Right lobe of liver (tissue), 4 donors: ENCODE measurements around the gene MATN1.

Source experiments
- POLR2A ChIP-seq: fragments of 450-650 bp; IDR thresholded peaks from one replicate; pipeline ENCODE4 v1.6.1; 2017; ENCODE audit warnings: antibody characterized with exemption, mild to moderate bottlenecking
- TF ChIP-seq, protein P1 (sequence below), 4 donors: fragments of 200-600 bp in 3 of 4; fragments of 450-650 bp in 1 of 4; IDR thresholded peaks; one replicate each; pipeline versions ENCODE4 v1.5.1 to v1.8.0; 2016 to 2022; ENCODE audit warnings: antibody characterized with exemption in 4 of 4, mild to moderate bottlenecking in 2 of 4
- donor health status: DM: no; HTN: no; CAD: no.
- donor health status: DM: no; HTN: no; CAD: no.
- donor health status: DM: no; HTN: yes; CAD: no.

- TF ChIP-seq POLR2A: no peak
- TF ChIP-seq, protein P1, sequence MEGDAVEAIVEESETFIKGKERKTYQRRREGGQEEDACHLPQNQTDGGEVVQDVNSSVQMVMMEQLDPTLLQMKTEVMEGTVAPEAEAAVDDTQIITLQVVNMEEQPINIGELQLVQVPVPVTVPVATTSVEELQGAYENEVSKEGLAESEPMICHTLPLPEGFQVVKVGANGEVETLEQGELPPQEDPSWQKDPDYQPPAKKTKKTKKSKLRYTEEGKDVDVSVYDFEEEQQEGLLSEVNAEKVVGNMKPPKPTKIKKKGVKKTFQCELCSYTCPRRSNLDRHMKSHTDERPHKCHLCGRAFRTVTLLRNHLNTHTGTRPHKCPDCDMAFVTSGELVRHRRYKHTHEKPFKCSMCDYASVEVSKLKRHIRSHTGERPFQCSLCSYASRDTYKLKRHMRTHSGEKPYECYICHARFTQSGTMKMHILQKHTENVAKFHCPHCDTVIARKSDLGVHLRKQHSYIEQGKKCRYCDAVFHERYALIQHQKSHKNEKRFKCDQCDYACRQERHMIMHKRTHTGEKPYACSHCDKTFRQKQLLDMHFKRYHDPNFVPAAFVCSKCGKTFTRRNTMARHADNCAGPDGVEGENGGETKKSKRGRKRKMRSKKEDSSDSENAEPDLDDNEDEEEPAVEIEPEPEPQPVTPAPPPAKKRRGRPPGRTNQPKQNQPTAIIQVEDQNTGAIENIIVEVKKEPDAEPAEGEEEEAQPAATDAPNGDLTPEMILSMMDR (IDR thresholded peaks at IDR 0.05): no peak
Observed at GRCh38 chr1:30746212-30747032, 23.0 kb upstream of the MATN1 start.
